Stimulated activated CD8-positive, alpha-beta memory T cell treated with anti-CD3 and anti-CD28 coated beads, Interleukin-12 subunit alpha, Interleukin-12 subunit beta, amount 100 ng/mL, for 24 hours (primary cell): Measurements from ENCODE around the gene SIX3.
A peak's percentile ranks its signal among the peaks of the same experiment; 100 is the strongest.

Experiments used
- DNase-seq: peaks from one replicate; pipeline ENCODE4 v3.0.0-alpha.2; 2020; ENCODE audit errors: extremely low read depth

The SIX3 gene

DNA sequence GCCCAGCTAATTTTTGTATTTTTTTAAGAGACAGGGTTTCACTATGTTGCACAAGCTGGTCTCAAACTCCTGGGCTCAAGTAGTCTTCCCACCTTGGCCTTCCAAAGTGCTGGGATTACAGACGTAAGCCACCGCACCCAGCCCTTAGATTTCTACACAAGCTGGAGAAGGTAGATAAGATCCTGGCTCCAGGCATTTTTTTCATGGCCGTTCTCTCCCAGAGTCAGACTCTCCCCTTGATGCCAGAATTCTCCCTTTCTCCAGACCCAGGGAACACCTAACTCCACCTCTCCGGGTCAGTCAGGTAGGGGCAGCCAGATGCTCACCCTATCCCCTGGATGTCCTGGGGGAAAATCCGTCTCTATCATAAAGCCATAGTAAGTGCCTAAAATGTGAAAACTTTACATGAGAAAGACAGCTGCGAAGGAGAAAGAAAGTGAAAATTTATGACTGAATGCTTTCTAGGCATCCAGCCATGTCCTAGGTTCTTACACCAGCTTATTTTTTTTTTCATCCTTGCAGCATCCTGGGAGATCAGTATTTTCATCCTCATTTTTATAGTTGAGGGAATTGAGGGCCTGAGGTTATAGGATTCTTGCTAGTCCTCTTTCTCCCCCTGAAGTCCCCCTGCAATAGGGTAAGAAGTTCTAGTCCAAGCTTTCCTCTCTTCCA, 16.3 kb downstream of the SIX3 start:
- DNase-seq, result no peak

DNA sequence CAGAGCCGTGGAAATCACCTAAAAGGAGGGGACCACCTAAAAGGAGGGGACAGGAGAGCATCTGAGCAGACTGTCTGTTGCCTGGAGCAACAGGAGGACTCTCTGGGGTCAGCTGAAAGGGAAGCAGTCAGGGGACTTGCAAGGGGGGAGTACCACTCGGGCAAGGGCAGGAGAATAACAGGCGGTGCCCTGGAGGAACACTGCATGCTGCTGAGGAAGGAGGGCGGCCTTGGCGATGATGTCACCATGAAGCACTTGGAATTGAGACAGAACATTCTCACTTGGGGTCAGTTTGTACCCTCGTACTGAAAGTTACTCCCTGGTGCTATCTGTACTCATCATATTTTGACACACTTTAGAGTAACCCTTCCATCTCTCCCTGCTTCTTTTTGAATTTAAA, 18.4 kb downstream of the SIX3 start:
- no peak for DNase-seq

GRCh38 chr2:44960871-44961270, 19.4 kb downstream of the SIX3 start:
- no peak for DNase-seq

DNA sequence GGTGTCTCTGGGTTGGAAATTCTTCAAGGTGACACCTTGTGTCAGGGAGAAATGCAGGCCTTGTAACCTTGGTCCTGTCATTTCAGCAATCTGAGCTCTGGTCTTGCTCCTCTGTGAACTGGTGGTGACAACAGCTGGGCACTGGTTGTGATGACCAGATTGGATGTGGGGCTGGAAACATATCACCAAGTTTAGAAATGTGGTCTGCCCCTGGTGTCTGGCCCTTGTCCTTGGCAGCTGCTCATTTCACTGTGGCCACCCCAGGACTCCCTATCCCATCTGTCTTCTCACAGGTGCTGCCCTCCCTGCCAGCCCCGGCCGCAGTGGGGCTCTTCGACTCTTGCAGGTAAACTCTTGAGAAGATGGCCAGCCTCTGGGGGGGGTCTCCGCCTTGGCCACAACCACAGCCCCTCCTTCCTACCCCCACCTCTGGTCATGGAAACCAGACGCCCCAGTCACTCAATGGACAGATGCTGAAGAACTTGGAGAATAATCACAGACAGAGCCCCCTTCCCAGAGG, 20.7 kb downstream of the SIX3 start:
- no peak for DNase-seq

GRCh38 chr2:44964752-44965236, 23.3 kb downstream of the SIX3 start:
- no peak for DNase-seq

GRCh38 chr2:44965684-44966083, 24.2 kb downstream of the SIX3 start:
- no peak for DNase-seq

- DNase-seq, result no peak
Observed at GRCh38 chr2:44967056-44967455, 25.6 kb downstream of the SIX3 start.

DNA sequence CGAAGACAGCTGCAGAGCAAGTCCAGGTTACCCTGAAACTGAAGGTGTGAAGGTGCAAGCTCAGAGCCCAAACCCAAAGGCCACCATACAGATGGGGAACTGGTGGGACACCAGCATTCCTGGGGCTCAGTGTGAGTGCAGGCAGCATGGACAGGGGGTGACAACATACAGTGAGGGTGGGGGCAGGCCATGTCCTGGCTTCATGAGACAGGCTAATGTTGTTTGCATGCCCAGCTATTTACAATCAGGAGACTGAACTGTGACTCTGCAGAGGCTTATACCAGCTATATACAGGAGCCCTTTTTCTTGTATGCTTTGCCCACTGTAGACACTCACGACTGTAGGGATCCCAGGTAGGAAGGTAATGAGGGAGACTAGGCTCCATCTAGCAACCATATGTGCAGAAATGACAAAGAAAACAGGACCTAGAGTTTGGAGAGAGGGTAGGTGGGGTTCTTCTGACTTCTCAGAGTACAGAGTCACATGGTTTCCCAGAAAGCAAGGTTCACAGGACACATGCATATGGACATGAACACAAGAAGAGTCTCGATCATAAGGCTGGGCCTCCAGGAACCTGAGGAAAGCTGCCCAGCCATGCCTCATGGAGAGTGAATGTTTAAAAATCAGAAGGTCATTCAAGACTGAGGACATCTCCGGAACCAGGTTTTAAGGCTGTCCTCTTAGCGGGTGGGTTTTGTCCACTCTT, 26.4 kb downstream of the SIX3 start:
- DNase-seq, result no peak

- DNase-seq, result no peak
Observed at GRCh38 chr2:44969936-44970335, 28.4 kb downstream of the SIX3 start.

DNA sequence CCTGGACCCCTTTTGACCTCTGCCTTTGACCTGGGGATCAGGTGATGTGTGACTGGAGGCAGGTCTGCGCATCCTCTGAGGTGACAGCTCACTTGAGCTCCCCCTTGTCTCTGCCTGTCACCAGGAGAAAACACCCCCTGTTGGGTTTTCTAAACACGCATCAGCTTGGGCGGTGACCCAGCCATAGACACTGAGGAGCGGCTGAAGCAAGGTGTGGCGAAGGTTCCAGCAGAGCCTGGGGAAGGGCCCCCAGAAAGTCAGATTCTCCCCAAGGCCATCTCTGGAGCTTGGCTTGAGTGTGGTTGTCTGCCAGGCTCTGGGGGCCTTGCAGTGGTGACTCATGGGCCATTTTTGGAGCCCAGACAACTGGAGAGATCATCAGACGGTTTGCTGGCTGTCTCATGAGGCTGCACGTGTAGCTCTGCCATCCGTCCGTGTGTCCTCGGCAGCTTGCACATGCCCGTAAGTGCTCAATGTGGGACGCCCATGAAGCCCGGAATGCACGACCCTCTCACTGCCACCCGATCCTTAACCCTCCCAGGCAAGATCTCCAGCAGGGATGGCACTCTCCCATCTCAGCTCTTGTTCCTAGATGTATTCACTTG, 29.4 kb downstream of the SIX3 start:
- no peak for DNase-seq

DNA sequence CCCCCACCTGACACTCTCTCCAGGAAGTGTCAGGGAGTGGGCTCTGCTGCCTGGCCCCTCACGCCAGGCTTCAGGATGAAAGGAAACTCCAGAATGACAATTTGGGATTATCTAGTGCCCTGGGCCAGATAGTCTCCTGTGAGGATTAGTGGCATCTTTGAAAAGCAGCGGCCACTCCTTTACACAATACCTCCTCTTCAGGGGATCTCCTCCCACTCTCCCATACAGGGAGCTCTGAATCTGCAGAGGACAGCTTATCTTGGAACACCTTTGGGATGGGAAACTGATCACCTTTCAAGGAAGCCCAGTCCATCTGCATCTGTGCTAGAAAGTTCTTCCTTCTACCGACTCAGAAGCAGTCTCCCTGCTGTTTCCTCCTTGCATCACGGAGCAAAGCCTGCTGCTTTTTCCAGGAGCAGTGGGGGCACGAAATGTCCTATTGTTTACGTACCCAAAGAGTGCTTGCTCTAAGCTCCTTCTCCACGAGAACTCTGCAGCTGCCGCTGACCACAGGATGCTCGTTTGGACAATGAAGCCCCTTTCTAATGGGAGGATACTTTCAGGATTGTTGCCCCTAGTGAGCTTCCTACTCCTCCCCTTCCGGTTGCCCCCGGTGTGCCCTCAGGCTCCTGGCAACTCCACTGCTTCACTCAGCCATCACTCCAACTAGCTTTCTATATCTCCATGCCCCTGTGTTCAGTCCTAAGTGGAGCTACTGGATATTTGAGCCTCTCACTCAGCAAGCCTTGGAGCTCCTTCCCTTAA, 31.5 kb downstream of the SIX3 start:
- DNase-seq, result no peak

DNA sequence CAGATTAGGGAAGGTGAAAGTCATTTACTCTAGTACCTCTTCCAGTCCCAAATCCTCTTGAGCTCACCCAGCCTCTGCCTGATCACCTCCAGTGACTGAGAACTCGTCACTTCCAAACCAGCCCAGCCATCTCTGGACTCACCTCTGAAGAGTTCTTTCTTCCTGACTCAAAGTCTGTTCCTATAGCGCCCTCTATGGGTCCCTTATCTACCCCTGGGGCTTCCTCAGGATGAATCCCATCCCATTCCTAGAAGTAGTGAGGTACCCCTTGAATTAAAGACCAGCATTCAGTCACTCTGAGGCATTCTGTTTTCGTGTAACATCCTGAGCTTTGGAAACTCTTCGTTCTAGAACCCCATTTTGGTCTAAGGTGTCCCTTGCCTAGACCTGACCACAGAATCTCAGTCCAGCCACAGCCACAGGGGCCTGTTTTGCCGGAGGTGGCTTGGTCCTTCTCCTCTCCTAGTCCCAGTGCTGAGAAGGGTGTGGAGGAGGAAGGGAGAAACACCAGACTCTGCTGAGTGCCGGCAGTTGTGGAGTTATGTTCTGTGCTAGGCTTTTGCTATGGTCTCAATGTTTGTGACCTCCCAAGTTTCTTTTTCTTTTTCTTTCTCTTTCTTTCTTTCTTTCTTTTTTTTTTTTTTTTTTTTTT, 32.7 kb downstream of the SIX3 start:
- no peak for DNase-seq

GRCh38 chr2:44975571-44976450, 34.3 kb downstream of the SIX3 start:
- DNase-seq, result no peak

DNA sequence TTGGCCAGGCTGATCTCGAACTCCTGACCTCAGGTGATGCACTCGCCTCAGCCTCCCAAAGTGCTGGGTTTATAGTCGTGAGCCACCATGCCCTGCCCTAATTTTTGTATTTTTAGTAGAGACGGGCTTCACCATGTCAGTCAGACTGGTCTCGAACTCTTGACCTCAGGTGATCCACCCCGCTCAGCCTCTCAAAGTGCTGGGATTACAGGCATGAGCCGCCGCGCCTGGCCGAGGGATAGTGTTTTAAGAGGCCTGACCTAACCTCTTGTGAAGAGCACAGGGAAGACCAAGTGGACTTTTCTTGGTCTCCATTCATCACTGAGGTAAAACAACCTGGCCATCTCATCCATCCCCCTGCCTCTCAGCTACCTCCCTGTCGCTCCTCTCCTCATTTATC, 38.1 kb downstream of the SIX3 start:
- no peak for DNase-seq

- no peak for DNase-seq
Observed at GRCh38 chr2:44980751-44981713, 39.5 kb downstream of the SIX3 start.

GRCh38 chr2:44981714-44982108, 40.2 kb downstream of the SIX3 start:
- peak; percentile 20 for DNase-seq

DNA sequence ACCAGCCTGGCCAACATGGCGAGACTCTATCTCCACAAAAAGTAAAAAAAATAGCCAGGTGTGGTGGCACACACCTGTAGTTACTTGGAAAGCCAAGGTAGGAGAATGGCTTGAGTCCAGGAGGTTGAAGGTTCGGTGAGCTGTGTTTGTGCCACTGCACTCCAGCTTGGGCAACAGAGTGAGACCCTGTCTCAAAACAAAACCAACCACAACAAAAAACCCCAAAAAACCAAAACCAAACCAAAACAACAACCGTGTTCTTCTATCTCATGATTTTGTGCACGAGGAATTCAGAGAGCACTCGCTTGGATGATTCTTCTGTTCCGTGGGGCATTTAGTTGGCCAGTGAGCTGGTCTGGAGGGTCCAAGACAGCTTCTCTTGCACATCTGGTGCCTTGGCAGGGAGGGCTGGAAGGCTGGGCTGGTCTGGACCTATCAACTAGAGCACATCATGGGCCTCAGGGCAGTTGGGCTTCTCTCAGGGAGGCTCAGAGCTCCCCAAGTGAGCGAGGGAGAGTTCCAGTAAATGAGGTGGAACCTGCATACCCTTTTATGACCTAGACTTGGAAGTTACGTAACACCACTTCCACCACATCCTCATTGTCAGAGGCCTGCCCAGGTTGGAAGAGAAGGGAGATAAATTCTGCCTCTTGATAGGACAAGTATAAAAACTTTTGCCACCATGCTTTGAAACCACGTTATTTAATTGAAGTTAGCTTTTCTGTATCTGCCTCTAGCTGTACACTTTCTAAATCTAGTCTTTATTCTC, 42.5 kb downstream of the SIX3 start:
- no peak for DNase-seq

DNA sequence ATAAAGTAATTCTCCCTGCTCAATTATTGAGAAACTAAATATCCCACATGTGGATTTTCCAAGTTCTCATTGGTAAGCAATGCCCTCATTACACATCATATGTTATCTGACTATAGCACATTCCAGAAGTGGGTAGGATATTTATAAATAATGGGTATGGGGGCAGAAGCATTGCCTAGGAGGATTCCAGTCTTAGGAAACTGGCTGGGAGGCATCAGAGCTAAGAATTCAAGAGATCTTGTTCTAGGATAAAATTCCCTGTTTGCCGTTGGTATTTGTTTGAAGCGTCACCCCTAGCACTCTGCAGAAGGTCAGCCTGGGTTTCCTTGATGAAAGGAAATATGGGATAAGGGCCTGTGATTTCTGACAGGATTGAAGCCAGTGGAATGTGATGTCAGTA, 47.7 kb downstream of the SIX3 start:
- no peak for DNase-seq

- no peak for DNase-seq
Observed at GRCh38 chr2:44994377-44994776, 52.9 kb downstream of the SIX3 start.
